GM10248 (cell line): ENCODE data around the gene PTPN7.
"Not testable (repeated sequence)": the region's sequence is repeated elsewhere in the genome, so short reads cannot be mapped to it uniquely, and the experiment has no call there.

Source experiments
- CTCF ChIA-PET: fragments of 300-600 bp; sonication (Branson Sonifier 250); formaldehyde crosslinking; extraction: SDS; loops from one replicate; lab custom pipeline; 2021; ENCODE audit warnings: antibody characterized with exemption; lab: Yijun Ruan, JAX
- POLR2A ChIA-PET: fragments of 350-650 bp; sonication (Branson Sonifier 250); formaldehyde crosslinking; extraction: SDS; loops from one replicate; lab custom pipeline; 2020; ENCODE audit warnings: antibody characterized with exemption; lab: Yijun Ruan, JAX
- DNase-seq: peaks from one replicate; pipeline ENCODE4 v3.0.0; 2012; ENCODE audit errors: extremely low spot score
- TF ChIP-seq, protein P1 (sequence below): IDR thresholded peaks from 2 replicates; pipeline ENCODE4 v1.5.1; 2012; ENCODE audit warnings: mild to moderate bottlenecking, low read depth; ENCODE audit errors: extremely low read depth, missing control alignments, control extremely low read depth

Gene PTPN7

DNA sequence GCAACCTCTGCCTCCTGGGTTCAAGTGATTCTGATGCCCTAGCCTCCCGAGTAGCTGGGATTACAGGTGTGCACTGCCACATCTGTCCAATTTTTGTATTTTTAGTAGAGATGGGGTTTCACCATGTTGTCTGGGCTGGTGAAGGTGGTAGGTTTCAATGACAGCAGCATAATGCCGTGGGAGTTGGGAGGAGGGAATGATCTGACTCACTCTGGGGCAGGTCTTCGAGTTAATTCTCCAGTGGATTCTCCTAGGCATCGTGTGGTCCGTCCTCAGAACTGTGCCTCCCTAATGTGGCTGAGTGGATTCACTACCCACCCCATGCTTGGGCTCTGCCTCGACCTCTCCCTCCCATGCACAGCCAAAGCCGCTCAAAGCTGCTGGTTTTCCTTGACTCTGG is 39.4 kb downstream of the PTPN7 start:
- CTCF ChIA-PET, result interaction anchor here (1.3 to 9.9 kb wide), 6 partner anchors 13 to 225 kb away, joined by 3 to 99 read pairs (median 46); partner anchors contain the start of gene ELF3

DNA sequence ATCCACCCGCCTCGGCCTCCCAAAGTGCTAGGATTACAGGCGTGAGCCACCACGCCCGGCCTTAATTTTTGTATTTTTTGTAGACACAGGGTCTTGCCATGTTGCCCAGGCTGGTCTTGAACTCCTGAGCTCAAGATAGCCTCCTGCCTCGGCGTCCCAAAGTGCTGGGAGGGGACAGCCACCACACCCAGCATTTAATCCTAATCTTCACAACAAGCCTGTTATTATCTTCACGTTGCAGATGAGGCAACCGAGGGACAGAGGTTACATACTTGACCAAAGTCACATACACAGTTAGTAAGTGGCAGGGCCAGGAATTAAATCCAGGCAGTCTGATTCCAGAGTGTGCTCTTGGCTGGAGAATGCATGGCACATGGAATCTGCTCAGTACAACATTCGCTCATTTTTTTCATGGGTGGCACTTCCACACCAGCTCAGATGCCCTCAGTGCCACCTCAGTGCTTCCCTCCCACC is 42.5 kb downstream of the PTPN7 start:
- ChIA-PET POLR2A (no interaction called here), CTCF (interaction anchor here (0.8 to 9.9 kb wide), 14 partner anchors 9 to 240 kb away, joined by 3 to 99 read pairs (median 4); partner anchors contain the start of gene ELF3)
- TF ChIP-seq, protein P1, sequence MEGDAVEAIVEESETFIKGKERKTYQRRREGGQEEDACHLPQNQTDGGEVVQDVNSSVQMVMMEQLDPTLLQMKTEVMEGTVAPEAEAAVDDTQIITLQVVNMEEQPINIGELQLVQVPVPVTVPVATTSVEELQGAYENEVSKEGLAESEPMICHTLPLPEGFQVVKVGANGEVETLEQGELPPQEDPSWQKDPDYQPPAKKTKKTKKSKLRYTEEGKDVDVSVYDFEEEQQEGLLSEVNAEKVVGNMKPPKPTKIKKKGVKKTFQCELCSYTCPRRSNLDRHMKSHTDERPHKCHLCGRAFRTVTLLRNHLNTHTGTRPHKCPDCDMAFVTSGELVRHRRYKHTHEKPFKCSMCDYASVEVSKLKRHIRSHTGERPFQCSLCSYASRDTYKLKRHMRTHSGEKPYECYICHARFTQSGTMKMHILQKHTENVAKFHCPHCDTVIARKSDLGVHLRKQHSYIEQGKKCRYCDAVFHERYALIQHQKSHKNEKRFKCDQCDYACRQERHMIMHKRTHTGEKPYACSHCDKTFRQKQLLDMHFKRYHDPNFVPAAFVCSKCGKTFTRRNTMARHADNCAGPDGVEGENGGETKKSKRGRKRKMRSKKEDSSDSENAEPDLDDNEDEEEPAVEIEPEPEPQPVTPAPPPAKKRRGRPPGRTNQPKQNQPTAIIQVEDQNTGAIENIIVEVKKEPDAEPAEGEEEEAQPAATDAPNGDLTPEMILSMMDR, result no peak
- no peak for DNase-seq

More for the DNA sequence above, 39.4 kb downstream of the PTPN7 start:
- DNase-seq, result no peak
- TF ChIP-seq, protein P1, result no peak
- POLR2A ChIA-PET, result no interaction called here

- POLR2A ChIA-PET, result interaction anchor here (0.6 kb wide), 1 partner anchor 125 kb away, joined by 4 read pairs; no protein-coding TSS in a partner anchor
- TF ChIP-seq, protein P1, result no peak
- DNase-seq, result no peak
- CTCF ChIA-PET, result interaction anchor here (1.2 to 4.4 kb wide), 2 partner anchors 19 to 221 kb away, joined by 3 to 28 read pairs; no protein-coding TSS in a partner anchor
These were observed 44.1 kb downstream of the PTPN7 start for GRCh38 chr1:202116287-202116686.

DNA sequence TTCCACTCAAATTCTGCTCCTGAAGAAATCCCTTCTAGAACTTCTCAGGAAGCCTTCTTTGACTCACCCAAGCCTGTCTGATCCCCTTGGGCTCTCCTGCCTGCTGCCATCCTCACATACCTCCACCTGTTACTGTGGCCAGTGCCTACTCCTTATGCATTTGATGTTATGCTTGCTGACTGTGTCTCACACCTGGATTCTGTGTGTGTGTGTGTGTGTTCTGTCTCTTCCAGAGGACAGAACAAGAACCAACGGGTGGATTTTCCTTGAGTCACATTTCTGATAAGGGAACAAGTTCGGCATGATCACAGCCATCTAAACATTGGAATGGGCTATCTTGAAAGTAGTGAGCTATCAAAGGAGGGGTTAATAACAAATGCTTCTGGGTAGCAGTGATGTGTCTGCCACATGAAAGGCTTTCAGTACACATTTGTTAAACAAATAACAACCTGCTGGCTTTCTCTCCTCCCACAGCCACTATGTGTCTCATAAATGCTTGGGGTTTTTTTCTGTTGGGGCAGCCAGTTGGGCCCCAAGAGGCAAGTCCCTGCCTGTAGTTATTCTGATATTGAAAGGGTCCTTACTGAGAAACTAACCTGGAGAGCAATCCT is 46.6 kb downstream of the PTPN7 start:
- CTCF ChIA-PET, result interaction anchor here (0.9 to 2.0 kb wide), 10 partner anchors 9 to 227 kb away, joined by 3 to 9 read pairs (median 4); partner anchors contain the start of genes ELF3 and GPR37L1
- peak; percentile 68 for DNase-seq
- TF ChIP-seq, protein P1, result no peak
- POLR2A ChIA-PET, result no interaction called here

- CTCF ChIA-PET, result interaction anchor here (0.8 to 2.0 kb wide), 9 partner anchors 10 to 284 kb away, joined by 3 to 9 read pairs (median 4); partner anchors contain the start of genes ELF3, GPR37L1 and IPO9
- POLR2A ChIA-PET, result no interaction called here
- TF ChIP-seq, protein P1, result no peak
- DNase-seq, result no peak
These were observed 47.3 kb downstream of the PTPN7 start for GRCh38 chr1:202112859-202113689.

DNA sequence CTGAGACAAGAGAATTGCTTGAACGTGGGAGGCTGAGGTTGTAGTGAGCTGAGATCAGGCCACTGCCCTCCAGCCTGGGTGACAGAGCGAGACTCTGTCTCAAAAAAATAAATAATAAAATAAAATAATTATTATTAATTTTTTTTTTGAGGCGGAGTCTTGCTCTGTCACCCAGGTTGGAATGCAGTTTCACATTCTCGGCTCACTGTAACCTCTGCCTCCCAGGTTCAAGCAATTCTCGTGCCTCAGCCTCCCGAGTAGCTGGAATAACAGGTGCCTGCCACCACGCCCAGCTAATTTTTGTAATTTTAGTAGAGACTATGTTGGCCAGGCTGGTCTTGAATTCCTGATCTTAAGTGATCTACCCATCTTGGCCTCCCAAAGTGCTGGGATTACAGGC is 48.8 kb downstream of the PTPN7 start:
- CTCF ChIA-PET, result interaction anchor here (2.0 kb wide), 2 partner anchors 24 to 111 kb away, joined by 7 to 9 read pairs; no protein-coding TSS in a partner anchor
- DNase-seq, POLR2A ChIA-PET: not testable (repeated sequence)
